Measurements from ENCODE around the gene EYS. TPM values are rescaled to one million over a fixed set of nuclear protein-coding genes. Genes with fewer than 3 reads are reported as not detected.

The EYS gene
- total and polyA plus RNA-seq, 2 of the 13 experiments (the other 11 are each of a cell fraction or from before 2014, with no cell fraction given) = 0.04 to 0.07 TPM

DNA sequence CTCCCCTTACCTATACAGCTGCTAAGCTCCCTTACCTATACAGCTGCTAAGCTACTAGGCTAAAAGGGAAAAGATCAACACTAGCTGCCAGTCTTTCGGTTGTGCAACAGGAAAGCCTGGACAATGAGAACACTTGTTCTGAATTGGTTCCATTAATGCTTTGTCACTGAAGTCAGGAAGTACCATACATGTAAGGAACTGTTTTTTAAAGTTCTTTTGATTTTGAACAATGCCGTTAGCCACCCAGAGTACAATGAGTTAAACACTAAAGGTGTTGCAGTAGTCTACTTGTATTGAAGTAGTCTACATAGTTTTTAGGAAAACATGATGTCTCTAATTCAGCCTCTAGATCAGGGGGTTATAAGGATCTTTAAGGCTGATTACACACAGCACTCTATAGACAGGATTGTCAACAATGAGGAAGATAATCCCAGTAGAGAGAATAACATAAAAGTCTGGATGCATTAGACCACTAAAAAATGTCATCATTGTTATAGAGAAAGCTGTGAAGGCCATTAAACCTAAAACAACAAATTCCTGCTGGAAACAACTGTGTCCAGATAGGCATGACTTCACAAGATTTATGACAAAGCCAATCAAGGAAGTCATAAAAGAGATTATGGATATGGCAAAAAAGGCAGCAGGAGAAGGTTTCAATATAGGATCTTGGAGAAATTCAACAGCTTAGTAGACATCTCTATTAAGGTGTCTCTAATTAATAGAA lies 1765.1 kb downstream of the EYS start (continued):
- TF ChIP-seq, protein P1, sequence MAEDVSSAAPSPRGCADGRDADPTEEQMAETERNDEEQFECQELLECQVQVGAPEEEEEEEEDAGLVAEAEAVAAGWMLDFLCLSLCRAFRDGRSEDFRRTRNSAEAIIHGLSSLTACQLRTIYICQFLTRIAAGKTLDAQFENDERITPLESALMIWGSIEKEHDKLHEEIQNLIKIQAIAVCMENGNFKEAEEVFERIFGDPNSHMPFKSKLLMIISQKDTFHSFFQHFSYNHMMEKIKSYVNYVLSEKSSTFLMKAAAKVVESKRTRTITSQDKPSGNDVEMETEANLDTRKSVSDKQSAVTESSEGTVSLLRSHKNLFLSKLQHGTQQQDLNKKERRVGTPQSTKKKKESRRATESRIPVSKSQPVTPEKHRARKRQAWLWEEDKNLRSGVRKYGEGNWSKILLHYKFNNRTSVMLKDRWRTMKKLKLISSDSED (CRISPR knock-in tag; IDR thresholded peaks at IDR 0.05) = no peak
- TF ChIP-seq PRMT3 (CRISPR knock-in tag; IDR thresholded peaks at IDR 0.05; ENCODE audit: borderline replicate concordance, low read depth) (no peak), FOSL2 (CRISPR knock-in tag; IDR thresholded peaks at IDR 0.05) (peak; percentile 61), CHD4 (IDR thresholded peaks at IDR 0.05; ENCODE audit: borderline replicate concordance, low read length) (no peak), MAFG (CRISPR knock-in tag; IDR thresholded peaks at IDR 0.05) (no peak), BRCA1 (CRISPR knock-in tag; IDR thresholded peaks at IDR 0.05) (no peak), ZSCAN25 (CRISPR knock-in tag; IDR thresholded peaks at IDR 0.05) (no peak), ZNF367 (CRISPR knock-in tag; IDR thresholded peaks at IDR 0.05; ENCODE audit: borderline replicate concordance) (no peak), ZNF12 (CRISPR knock-in tag; IDR thresholded peaks at IDR 0.05) (peak; percentile 92), ZSCAN12 (CRISPR knock-in tag; IDR thresholded peaks at IDR 0.05) (no peak)
- TF ChIP-seq, protein P2, sequence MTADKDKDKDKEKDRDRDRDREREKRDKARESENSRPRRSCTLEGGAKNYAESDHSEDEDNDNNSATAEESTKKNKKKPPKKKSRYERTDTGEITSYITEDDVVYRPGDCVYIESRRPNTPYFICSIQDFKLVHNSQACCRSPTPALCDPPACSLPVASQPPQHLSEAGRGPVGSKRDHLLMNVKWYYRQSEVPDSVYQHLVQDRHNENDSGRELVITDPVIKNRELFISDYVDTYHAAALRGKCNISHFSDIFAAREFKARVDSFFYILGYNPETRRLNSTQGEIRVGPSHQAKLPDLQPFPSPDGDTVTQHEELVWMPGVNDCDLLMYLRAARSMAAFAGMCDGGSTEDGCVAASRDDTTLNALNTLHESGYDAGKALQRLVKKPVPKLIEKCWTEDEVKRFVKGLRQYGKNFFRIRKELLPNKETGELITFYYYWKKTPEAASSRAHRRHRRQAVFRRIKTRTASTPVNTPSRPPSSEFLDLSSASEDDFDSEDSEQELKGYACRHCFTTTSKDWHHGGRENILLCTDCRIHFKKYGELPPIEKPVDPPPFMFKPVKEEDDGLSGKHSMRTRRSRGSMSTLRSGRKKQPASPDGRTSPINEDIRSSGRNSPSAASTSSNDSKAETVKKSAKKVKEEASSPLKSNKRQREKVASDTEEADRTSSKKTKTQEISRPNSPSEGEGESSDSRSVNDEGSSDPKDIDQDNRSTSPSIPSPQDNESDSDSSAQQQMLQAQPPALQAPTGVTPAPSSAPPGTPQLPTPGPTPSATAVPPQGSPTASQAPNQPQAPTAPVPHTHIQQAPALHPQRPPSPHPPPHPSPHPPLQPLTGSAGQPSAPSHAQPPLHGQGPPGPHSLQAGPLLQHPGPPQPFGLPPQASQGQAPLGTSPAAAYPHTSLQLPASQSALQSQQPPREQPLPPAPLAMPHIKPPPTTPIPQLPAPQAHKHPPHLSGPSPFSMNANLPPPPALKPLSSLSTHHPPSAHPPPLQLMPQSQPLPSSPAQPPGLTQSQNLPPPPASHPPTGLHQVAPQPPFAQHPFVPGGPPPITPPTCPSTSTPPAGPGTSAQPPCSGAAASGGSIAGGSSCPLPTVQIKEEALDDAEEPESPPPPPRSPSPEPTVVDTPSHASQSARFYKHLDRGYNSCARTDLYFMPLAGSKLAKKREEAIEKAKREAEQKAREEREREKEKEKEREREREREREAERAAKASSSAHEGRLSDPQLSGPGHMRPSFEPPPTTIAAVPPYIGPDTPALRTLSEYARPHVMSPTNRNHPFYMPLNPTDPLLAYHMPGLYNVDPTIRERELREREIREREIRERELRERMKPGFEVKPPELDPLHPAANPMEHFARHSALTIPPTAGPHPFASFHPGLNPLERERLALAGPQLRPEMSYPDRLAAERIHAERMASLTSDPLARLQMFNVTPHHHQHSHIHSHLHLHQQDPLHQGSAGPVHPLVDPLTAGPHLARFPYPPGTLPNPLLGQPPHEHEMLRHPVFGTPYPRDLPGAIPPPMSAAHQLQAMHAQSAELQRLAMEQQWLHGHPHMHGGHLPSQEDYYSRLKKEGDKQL (CRISPR knock-in tag; IDR thresholded peaks at IDR 0.05; ENCODE audit: low read depth) = no peak
- TF ChIP-seq, protein P3, sequence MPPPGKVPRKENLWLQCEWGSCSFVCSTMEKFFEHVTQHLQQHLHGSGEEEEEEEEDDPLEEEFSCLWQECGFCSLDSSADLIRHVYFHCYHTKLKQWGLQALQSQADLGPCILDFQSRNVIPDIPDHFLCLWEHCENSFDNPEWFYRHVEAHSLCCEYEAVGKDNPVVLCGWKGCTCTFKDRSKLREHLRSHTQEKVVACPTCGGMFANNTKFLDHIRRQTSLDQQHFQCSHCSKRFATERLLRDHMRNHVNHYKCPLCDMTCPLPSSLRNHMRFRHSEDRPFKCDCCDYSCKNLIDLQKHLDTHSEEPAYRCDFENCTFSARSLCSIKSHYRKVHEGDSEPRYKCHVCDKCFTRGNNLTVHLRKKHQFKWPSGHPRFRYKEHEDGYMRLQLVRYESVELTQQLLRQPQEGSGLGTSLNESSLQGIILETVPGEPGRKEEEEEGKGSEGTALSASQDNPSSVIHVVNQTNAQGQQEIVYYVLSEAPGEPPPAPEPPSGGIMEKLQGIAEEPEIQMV (CRISPR knock-in tag; IDR thresholded peaks at IDR 0.05; ENCODE audit: low read depth) = no peak
- TF ChIP-seq, protein P4, sequence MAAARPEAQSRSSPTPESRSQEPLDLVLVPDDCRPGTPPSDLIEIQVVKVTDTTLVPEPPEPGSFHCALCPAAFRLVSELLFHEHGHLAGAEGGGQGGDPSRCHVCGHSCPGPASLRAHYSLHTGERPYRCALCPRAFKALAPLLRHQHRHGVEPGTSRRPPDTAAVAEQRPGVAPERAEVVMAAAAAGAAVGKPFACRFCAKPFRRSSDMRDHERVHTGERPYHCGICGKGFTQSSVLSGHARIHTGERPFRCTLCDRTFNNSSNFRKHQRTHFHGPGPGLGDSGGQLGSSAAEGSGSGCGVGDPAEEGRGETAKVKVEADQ (CRISPR knock-in tag; IDR thresholded peaks at IDR 0.05; ENCODE audit: borderline replicate concordance) = no peak
- TF ChIP-seq, protein P5, sequence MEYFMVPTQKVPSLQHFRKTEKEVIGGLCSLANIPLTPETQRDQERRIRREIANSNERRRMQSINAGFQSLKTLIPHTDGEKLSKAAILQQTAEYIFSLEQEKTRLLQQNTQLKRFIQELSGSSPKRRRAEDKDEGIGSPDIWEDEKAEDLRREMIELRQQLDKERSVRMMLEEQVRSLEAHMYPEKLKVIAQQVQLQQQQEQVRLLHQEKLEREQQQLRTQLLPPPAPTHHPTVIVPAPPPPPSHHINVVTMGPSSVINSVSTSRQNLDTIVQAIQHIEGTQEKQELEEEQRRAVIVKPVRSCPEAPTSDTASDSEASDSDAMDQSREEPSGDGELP (IDR thresholded peaks at IDR 0.05; ENCODE audit: borderline replicate concordance, low read depth) = peak; percentile 88

Measured in HepG2 (cell line).